Glomerular visceral epithelial cell (primary cell): ENCODE measurements around the gene PSMB10.

Source experiments
- DNase-seq: peaks from one replicate; pipeline ENCODE4 v3.0.0-alpha.2; 2016; ENCODE audit errors: extremely low spot score

The PSMB10 gene

GRCh38 chr16:67892375-67892774 lies 44.3 kb downstream of the PSMB10 start:
- no peak for DNase-seq

GRCh38 chr16:67888331-67888730 lies 48.3 kb downstream of the PSMB10 start:
- DNase-seq, result no peak

- DNase-seq, result no peak
Observed at GRCh38 chr16:67886387-67886786, 50.3 kb downstream of the PSMB10 start.

- DNase-seq, result no peak
Observed at GRCh38 chr16:67885976-67886375, 50.7 kb downstream of the PSMB10 start.

- no peak for DNase-seq
Observed at GRCh38 chr16:67885545-67885944, 51.1 kb downstream of the PSMB10 start.

- DNase-seq, result no peak
Observed at GRCh38 chr16:67884684-67885083, 52.0 kb downstream of the PSMB10 start, which contains the start of gene NRN1L. NRN1L (plus strand) TSS chr16:67884885; CDS start chr16:67884904, 19 bp downstream.
